ENCODE results near the gene CTDSPL.
A peak's percentile ranks its signal among the peaks of the same experiment; 100 is the strongest.

Gene CTDSPL

DNA sequence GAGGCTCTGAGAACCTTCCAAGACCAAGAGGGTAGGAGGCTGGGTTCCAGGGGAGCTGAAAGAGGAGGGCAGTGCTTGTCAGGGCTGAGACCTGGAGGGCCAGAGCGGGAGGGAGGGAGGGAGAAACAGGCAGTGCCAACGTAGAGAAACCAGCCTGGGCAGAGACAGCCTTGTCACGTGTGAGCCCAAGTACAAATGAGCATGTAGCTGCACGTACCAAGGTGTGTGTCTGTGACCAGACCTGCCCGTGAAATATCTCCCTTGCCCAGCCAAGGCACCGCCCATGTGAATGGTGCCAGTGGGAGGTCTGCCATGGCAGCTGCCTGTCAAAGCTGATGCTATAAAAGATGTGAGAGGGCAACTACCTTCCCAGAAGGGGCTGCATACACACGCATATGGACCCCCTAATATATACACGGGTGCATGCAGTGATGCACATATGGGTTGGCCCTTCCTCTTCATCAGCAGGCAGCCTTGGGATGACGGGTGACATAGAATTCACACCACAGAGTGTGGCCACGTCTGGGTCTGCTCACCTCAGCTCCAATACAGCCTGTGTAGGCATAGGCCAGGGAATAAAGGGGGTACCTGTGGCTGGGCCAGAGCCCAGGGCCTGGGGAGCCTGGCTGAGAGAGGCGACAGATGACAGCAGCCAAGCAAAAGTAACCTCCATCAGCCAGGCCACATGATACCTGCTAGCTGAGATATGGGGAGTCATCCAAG is 7.8 kb upstream of the CTDSPL start:
- Histone ChIP-seq H3K9ac (ENCODE audit: low read length in 2 of 2) (no peak overlapping the region), H3K27me3 (ENCODE audit: control insufficient read depth in 1 of 2, insufficient read depth in 2 of 2, low read length in 2 of 2) (no peaks in the 10 kb centered on the region), H3K4me3 (ENCODE audit: low read length in 2 of 2) (no peak overlapping the region), H3K36me3 (ENCODE audit: control insufficient read depth in 2 of 2, insufficient read depth in 2 of 2, low read length in 2 of 2) (peaks cover 6 to 9% of the 10 kb centered on the region in 2 donors), H3K27ac (ENCODE audit: low read length) (no peak overlapping the region), H3K4me1 (ENCODE audit: control insufficient read depth, insufficient read depth, low read length) (peaks cover 10% of the 10 kb centered on the region), H3K9me3 (ENCODE audit: control insufficient read depth in 2 of 2, low read length in 2 of 2) (no peaks in the 10 kb centered on the region)

DNA sequence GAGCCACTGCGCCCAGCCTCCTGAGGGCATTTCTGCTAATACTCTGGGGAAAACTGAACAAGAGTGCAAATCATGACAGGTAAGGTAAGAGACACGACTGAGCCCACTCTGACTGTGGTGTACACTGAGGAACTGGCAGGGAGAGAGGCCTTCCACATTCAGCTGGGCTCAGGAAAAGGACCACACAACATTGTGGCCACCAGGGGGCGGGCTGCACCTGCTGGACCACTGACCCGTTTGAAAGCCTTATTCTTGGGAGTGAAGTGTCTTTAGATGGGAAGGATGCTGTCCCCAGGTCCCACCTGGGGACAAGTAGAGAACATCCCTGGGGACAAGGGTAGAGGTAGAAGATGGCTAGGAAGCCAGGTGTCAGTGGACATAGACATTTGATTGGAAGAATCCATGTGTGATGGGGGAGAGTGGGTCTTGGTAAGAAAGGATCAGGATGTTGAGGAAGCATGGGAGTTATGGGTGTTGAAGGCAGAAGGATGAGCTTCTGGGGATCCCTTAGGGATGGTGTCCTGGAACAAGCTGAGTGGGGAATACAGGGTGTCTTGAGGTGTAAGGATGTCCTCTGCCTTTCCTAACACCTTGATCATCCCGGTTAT is 6.2 kb upstream of the CTDSPL start:
- Histone ChIP-seq H3K27me3 (ENCODE audit: control insufficient read depth in 1 of 2, insufficient read depth in 2 of 2, low read length in 2 of 2) (no peaks in the 10 kb centered on the region), H3K27ac (ENCODE audit: low read length) (no peak overlapping the region), H3K4me1 (ENCODE audit: control insufficient read depth, insufficient read depth, low read length) (peaks cover 19% of the 10 kb centered on the region), H3K36me3 (ENCODE audit: control insufficient read depth in 2 of 2, insufficient read depth in 2 of 2, low read length in 2 of 2) (peaks cover 1 to 2% of the 10 kb centered on the region in 2 donors), H3K4me3 (ENCODE audit: low read length in 2 of 2) (no peak overlapping the region), H3K9ac (ENCODE audit: low read length in 2 of 2) (peak overlapping the region in 1 of 2 donors; percentile 29), H3K9me3 (ENCODE audit: control insufficient read depth in 2 of 2, low read length in 2 of 2) (no peaks in the 10 kb centered on the region)

DNA sequence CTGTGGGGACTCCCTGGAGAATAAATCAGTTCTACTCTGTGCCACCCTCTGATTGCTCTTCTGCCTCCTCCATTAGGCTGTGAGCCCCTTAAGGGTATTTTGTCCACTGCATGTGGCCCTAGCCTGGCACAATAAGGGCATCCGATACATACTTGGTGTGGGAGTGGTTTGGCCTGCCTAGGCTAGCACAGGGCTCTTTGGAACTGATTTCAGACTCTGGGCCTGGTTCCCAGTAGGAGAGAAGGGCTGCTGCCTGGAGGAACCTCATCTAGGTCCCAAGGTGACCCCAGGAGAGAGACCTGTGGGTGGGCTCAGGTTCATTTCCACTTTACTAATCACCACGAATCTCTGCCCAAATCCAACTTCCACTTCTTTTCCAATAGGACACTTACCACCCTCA is 5.3 kb upstream of the CTDSPL start:
- H3K9ac ChIP-seq (ENCODE audit: low read length in 2 of 2), result peak overlapping the region in 1 of 2 donors; percentile 36
- H3K27ac ChIP-seq (ENCODE audit: low read length), result no peak overlapping the region
- H3K4me3 ChIP-seq (ENCODE audit: low read length in 2 of 2), result no peak overlapping the region
- no peaks in the 10 kb centered on the region for H3K36me3 ChIP-seq (ENCODE audit: control insufficient read depth in 2 of 2, insufficient read depth in 2 of 2, low read length in 2 of 2)
- no peaks in the 10 kb centered on the region for H3K27me3 ChIP-seq (ENCODE audit: control insufficient read depth in 1 of 2, insufficient read depth in 2 of 2, low read length in 2 of 2)
- H3K9me3 ChIP-seq (ENCODE audit: control insufficient read depth in 2 of 2, low read length in 2 of 2), result no peaks in the 10 kb centered on the region
- H3K4me1 ChIP-seq (ENCODE audit: control insufficient read depth, insufficient read depth, low read length), result peaks cover 27% of the 10 kb centered on the region

DNA sequence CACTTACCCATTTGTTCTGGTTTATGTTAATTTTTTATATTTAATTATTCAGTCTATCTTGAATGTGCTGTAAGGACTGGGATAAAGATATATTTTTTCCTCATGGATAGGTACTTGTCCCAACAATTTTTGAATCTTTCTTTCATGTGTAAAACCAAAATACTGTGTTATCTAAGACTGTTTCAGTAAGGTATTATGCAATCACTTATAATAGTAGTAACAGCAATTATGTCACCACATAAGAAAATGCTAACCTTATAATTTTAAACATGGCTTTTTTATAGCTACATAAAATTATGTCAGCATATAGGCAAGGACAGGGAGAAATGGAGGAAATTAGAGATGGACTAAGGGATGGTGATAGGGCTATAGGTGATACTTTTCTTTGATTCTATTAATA is 2.9 kb upstream of the CTDSPL start:
- no peaks in the 10 kb centered on the region for H3K9me3 ChIP-seq (ENCODE audit: control insufficient read depth in 2 of 2, low read length in 2 of 2)
- no peak overlapping the region for H3K27ac ChIP-seq (ENCODE audit: low read length)
- no peak overlapping the region for H3K4me3 ChIP-seq (ENCODE audit: low read length in 2 of 2)
- H3K27me3 ChIP-seq (ENCODE audit: control insufficient read depth in 1 of 2, insufficient read depth in 2 of 2, low read length in 2 of 2), result no peaks in the 10 kb centered on the region
- H3K9ac ChIP-seq (ENCODE audit: low read length in 2 of 2), result no peak overlapping the region
- H3K4me1 ChIP-seq (ENCODE audit: control insufficient read depth, insufficient read depth, low read length), result peaks cover 41% of the 10 kb centered on the region
- H3K36me3 ChIP-seq (ENCODE audit: control insufficient read depth in 2 of 2, insufficient read depth in 2 of 2, low read length in 2 of 2), result no peaks in the 10 kb centered on the region

DNA sequence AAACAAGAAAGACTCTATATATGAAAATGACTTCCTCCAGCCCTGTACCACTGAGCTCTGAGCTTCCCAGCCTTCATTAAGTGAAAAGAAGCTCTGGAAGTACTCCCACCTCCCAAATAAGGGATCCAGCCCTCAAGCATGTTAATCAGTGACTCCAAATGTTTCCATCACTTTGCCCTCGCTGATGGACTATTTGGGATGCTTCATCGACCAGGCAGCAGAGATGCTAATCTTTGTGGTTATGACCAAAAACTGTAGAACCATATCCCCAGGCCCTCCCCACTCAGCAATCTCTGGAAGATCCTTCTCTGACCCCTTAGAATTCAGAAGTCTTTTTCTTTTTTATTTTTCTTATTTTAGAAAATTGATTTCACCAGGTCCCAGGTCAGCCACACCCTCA is 2.3 kb upstream of the CTDSPL start:
- Histone ChIP-seq H3K9ac (ENCODE audit: low read length in 2 of 2) (no peak overlapping the region), H3K27me3 (ENCODE audit: control insufficient read depth in 1 of 2, insufficient read depth in 2 of 2, low read length in 2 of 2) (no peaks in the 10 kb centered on the region), H3K4me1 (ENCODE audit: control insufficient read depth, insufficient read depth, low read length) (peaks cover 44% of the 10 kb centered on the region), H3K4me3 (ENCODE audit: low read length in 2 of 2) (no peak overlapping the region), H3K9me3 (ENCODE audit: control insufficient read depth in 2 of 2, low read length in 2 of 2) (no peaks in the 10 kb centered on the region), H3K27ac (ENCODE audit: low read length) (peak overlapping the region; percentile 83), H3K36me3 (ENCODE audit: control insufficient read depth in 2 of 2, insufficient read depth in 2 of 2, low read length in 2 of 2) (no peaks in the 10 kb centered on the region)

DNA sequence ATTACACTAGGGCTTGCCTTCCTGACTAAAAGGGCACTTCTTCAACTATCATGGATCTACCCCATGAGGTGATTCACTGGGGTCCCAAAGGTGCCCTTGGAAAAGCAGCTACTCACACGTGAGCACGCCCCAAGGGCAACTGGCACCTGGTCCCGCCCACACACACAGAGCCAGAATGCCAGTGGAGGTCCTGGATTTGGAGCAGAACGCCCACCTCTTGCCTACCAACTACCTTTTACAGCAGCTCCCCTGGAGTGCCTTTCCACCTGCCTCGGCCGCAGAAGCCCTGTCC is 1.8 kb upstream of the CTDSPL start:
- H3K9ac ChIP-seq (ENCODE audit: low read length in 2 of 2), result peak overlapping the region; percentile 55
- peak overlapping the region; percentile 83 for H3K27ac ChIP-seq (ENCODE audit: low read length)
- H3K4me3 ChIP-seq (ENCODE audit: low read length in 2 of 2), result peak overlapping the region in 1 of 2 donors; percentile 22
- no peaks in the 10 kb centered on the region for H3K36me3 ChIP-seq (ENCODE audit: control insufficient read depth in 2 of 2, insufficient read depth in 2 of 2, low read length in 2 of 2)
- H3K9me3 ChIP-seq (ENCODE audit: control insufficient read depth in 2 of 2, low read length in 2 of 2), result no peaks in the 10 kb centered on the region
- no peaks in the 10 kb centered on the region for H3K27me3 ChIP-seq (ENCODE audit: control insufficient read depth in 1 of 2, insufficient read depth in 2 of 2, low read length in 2 of 2)
- H3K4me1 ChIP-seq (ENCODE audit: control insufficient read depth, insufficient read depth, low read length), result peaks cover 44% of the 10 kb centered on the region

DNA sequence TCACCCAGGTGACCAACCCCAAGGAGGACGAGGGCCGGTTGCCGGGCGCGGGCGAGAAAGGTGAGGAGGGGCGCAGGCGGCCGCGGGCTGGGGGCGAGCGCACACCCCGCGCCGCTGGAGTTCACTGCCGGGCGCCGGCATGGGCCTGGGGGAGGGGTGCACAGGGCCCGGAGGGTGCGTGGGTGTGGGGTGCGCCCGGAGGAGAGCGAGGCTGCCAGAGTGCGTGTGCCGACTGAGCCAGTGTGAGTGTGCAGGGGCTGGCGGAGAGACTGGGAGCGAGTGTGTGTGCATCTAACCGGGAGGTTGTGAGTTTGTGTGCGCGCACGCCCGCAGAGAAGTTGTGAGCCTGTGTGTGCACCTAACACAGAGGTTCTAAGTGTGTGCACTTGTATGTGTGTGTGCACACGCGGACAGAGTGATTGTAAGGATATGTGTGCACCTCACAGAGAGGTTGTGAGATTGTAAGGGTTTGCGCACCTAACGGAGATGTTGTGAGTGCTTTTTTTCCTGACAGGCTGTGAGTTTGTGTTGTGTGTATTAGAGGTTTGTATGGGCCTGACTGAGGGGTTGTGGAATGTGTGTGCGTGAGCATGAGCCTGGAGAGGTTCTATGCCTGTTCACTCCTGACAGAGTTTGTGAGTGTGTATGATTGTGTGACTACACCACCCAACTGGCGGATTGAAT is 681 bp downstream of the CTDSPL start:
- Histone ChIP-seq H3K27ac (ENCODE audit: low read length) (peak overlapping the region; percentile 67), H3K9ac (ENCODE audit: low read length in 2 of 2) (peak overlapping the region; percentile 72), H3K4me1 (ENCODE audit: control insufficient read depth, insufficient read depth, low read length) (peaks cover 34% of the 10 kb centered on the region), H3K27me3 (ENCODE audit: control insufficient read depth in 1 of 2, insufficient read depth in 2 of 2, low read length in 2 of 2) (no peaks in the 10 kb centered on the region), H3K4me3 (ENCODE audit: low read length in 2 of 2) (peak overlapping the region; percentile 88 to 93), H3K9me3 (ENCODE audit: control insufficient read depth in 2 of 2, low read length in 2 of 2) (no peaks in the 10 kb centered on the region), H3K36me3 (ENCODE audit: control insufficient read depth in 2 of 2, insufficient read depth in 2 of 2, low read length in 2 of 2) (no peaks in the 10 kb centered on the region)

DNA sequence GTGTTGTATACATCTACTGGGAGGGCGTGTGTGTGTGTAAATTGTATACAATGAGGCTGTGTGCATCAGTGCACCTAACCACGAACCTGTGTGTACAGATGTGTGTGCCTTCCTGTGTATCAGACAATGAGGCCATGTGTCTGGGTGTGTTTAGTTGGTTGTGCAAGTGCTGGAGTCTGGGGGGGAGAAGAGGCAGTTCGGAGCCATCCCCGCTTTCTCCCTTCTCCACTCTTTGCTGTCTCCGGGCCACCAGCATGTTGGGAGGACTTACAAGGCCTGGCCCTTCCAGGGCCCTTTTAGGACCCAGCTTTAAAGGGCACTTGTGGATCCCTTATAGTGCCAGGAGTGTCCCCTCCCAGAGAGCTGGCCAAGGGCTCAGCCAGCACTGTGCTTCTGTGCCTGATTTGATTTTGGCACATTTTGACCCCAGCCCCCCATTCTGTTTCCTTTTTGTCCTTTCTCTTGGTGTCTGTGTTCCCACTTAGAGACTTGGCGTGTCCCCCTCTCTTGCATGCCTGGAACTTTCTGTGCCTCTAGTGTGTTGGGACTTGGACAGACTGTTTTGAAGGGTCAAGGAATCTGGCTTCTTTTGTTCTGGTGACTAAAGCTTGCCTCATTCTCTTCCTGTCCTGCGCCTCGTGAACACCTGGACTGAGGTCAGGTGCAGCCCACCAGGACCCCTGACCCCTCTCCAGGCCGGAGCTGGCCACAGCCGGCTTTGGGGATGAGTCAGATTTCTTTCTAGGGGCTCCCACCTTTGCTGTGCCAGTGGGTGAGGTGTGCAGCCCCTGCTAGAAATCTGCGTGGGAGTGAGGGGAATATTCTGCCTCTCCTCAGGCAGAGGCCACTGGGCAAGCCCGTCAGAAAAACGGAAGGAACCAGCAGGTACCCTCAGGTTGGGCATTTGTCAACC is 1.5 kb downstream of the CTDSPL start:
- H3K9ac ChIP-seq (ENCODE audit: low read length in 2 of 2), result peak overlapping the region; percentile 72
- no peaks in the 10 kb centered on the region for H3K27me3 ChIP-seq (ENCODE audit: control insufficient read depth in 1 of 2, insufficient read depth in 2 of 2, low read length in 2 of 2)
- no peaks in the 10 kb centered on the region for H3K36me3 ChIP-seq (ENCODE audit: control insufficient read depth in 2 of 2, insufficient read depth in 2 of 2, low read length in 2 of 2)
- H3K4me1 ChIP-seq (ENCODE audit: control insufficient read depth, insufficient read depth, low read length), result peaks cover 34% of the 10 kb centered on the region
- peak overlapping the region; percentile 67 for H3K27ac ChIP-seq (ENCODE audit: low read length)
- peak overlapping the region; percentile 88 to 93 for H3K4me3 ChIP-seq (ENCODE audit: low read length in 2 of 2)
- H3K9me3 ChIP-seq (ENCODE audit: control insufficient read depth in 2 of 2, low read length in 2 of 2), result no peaks in the 10 kb centered on the region

DNA sequence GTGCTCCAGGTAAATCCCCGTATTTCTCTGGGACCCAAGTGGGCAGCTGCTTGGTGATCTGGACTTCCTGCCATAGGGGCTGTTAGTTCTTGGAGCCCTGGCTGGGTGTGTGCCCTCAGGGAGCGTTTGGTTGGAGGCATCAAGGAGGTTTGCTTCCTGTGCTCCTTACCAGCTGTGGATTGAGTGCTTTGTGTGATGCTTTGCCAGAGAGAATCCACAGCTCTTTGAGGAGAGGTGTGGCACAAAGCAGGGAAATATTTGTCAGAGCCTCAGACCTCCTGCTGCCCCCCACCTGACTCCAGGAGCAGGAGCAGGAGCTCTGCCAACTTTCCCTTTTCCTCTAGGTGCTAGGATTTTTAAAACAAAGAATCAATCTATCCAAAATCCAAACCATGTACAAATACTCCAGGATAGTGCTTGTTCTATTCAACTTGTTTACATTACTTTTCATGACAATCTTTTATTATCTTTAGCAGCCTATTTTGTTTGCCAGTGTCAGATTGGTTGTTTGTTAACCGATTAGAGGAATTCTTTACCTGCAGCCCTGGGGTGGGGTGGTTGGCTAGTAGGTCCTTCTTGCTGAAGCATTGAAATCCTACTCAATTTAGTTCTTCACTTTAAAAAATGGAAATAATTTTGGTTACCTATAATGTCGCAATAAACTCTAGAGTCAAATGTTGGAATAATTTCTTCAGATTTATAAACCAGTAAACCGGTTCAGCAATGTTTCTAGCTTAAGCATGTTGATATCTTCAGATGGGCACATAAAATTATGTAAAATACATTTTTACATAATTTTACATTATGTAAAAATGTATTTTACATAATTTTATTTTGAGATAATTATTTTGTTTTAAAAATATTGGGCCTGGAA is 2.5 kb downstream of the CTDSPL start:
- Histone ChIP-seq H3K4me3 (ENCODE audit: low read length in 2 of 2) (peak overlapping the region in 1 of 2 donors; percentile 93), H3K4me1 (ENCODE audit: control insufficient read depth, insufficient read depth, low read length) (peaks cover 34% of the 10 kb centered on the region), H3K27ac (ENCODE audit: low read length) (peak overlapping the region; percentile 67), H3K27me3 (ENCODE audit: control insufficient read depth in 1 of 2, insufficient read depth in 2 of 2, low read length in 2 of 2) (no peaks in the 10 kb centered on the region), H3K9me3 (ENCODE audit: control insufficient read depth in 2 of 2, low read length in 2 of 2) (no peaks in the 10 kb centered on the region), H3K9ac (ENCODE audit: low read length in 2 of 2) (no peak overlapping the region), H3K36me3 (ENCODE audit: control insufficient read depth in 2 of 2, insufficient read depth in 2 of 2, low read length in 2 of 2) (no peaks in the 10 kb centered on the region)

DNA sequence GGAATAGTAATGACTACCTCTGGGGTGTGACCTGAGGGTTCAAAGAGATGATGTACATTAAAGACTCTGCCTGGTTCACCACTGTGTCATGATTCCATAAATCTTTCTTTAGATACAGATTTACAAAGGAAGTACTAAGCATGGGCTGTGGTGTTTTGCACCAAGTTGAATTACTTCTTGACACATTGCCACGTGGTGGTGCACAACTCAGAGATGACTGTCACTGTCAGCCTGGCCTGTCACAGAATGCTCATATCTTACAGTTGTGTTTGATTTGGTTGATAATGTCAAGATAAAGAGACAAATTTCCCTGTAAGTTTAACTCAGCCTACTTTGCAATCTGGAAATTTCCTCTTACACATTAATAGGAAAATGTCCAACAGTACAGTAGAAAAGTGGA is 3.2 kb downstream of the CTDSPL start:
- Histone ChIP-seq H3K9me3 (ENCODE audit: control insufficient read depth in 2 of 2, low read length in 2 of 2) (no peaks in the 10 kb centered on the region), H3K4me3 (ENCODE audit: low read length in 2 of 2) (no peak overlapping the region), H3K9ac (ENCODE audit: low read length in 2 of 2) (no peak overlapping the region), H3K27ac (ENCODE audit: low read length) (no peak overlapping the region), H3K27me3 (ENCODE audit: control insufficient read depth in 1 of 2, insufficient read depth in 2 of 2, low read length in 2 of 2) (no peaks in the 10 kb centered on the region), H3K4me1 (ENCODE audit: control insufficient read depth, insufficient read depth, low read length) (peaks cover 29% of the 10 kb centered on the region), H3K36me3 (ENCODE audit: control insufficient read depth in 2 of 2, insufficient read depth in 2 of 2, low read length in 2 of 2) (no peaks in the 10 kb centered on the region)
